ENCODE data around the gene ZNF831.

GRCh38 chr20:59165891-59166709 lies 2.5 kb downstream of the ZNF831 start:
- TF ChIP-seq POLR2A (IDR thresholded peaks at IDR 0.05): no peak
- TF ChIP-seq POLR2AphosphoS5 (IDR thresholded peaks at IDR 0.05): no peak
- TF ChIP-seq CTCF (IDR thresholded peaks at IDR 0.05): no peak
- TF ChIP-seq EP300 (IDR thresholded peaks at IDR 0.05): no peak

Data from suprapubic skin (tissue), 4 donors.